Measurements from ENCODE around the gene INSL3. TPM values are rescaled to one million over a fixed set of nuclear protein-coding genes. Genes with fewer than 3 reads are reported as not detected.

Gene INSL3
- total and polyA plus RNA-seq, 2 of the 13 experiments (the other 11 are each of a cell fraction or from before 2014, with no cell fraction given) = 0.30 TPM; not detected in 1

- TF ChIP-seq ZNF784 (CRISPR knock-in tag; IDR thresholded peaks at IDR 0.05; ENCODE audit: borderline replicate concordance) (no peak; the same call in 1 of the 2 replicates), HMGXB4 (CRISPR knock-in tag; IDR thresholded peaks at IDR 0.05; ENCODE audit: borderline replicate concordance in 1 of 2, low read depth in 1 of 2) (peak; percentile 50 to 78; a peak in 2 of 4 replicates), MIER2 (CRISPR knock-in tag; IDR thresholded peaks at IDR 0.05) (no peak), ZBTB39 (CRISPR knock-in tag; IDR thresholded peaks at IDR 0.05) (no peak), ZZZ3 (CRISPR knock-in tag; IDR thresholded peaks at IDR 0.05; ENCODE audit: borderline replicate concordance) (peak; percentile 49; the same call in 1 of the 2 replicates), ZNF761 (CRISPR knock-in tag; conservative IDR thresholded peaks at IDR 0.05) (peak; percentile 57; the same call in 1 of the 2 replicates), ZNF670 (CRISPR knock-in tag; IDR thresholded peaks at IDR 0.05; ENCODE audit: borderline replicate concordance) (no peak; the same call in 1 of the 2 replicates), ZNF263 (CRISPR knock-in tag; IDR thresholded peaks at IDR 0.05) (no peak), TEAD3 (CRISPR knock-in tag; optimal IDR thresholded peaks at IDR 0.05; ENCODE audit: borderline replicate concordance) (no peak), ZNF550 (CRISPR knock-in tag; IDR thresholded peaks at IDR 0.05; ENCODE audit: borderline replicate concordance) (no peak), JDP2 (CRISPR knock-in tag; IDR thresholded peaks at IDR 0.05; ENCODE audit: borderline replicate concordance) (no peak), HNF4A (CRISPR knock-in tag; IDR thresholded peaks at IDR 0.05) (no peak), ZSCAN22 (CRISPR knock-in tag; IDR thresholded peaks at IDR 0.05) (no peak), KDM4B (CRISPR knock-in tag; IDR thresholded peaks at IDR 0.05) (no peak; the same call in 1 of the 2 replicates), DDIT3 (CRISPR knock-in tag; IDR thresholded peaks at IDR 0.05) (no peak), MEF2D (CRISPR knock-in tag; IDR thresholded peaks at IDR 0.05) (no peak), RFX3 (CRISPR knock-in tag; IDR thresholded peaks at IDR 0.05) (no peak), ZNF335 (CRISPR knock-in tag; IDR thresholded peaks at IDR 0.05) (no peak; the same call in 1 of the 2 replicates), IKZF1 (IDR thresholded peaks at IDR 0.05) (no peak), TIGD3 (CRISPR knock-in tag; IDR thresholded peaks at IDR 0.05; ENCODE audit: borderline replicate concordance) (no peak; the same call in 1 of the 2 replicates), ZFY (CRISPR knock-in tag; IDR thresholded peaks at IDR 0.05) (peak; percentile 94), RORA (CRISPR knock-in tag; IDR thresholded peaks at IDR 0.05) (no peak), ZSCAN9 (CRISPR knock-in tag; IDR thresholded peaks at IDR 0.05; ENCODE audit: borderline replicate concordance) (peak; percentile 42; the same call in 1 of the 2 replicates)
These were observed 38.4 kb upstream of the INSL3 start, which contains the start of gene RPL18A (continued) for GRCh38 chr19:17859533-17860330.
